HCEC 1CT (cell line): Measurements from ENCODE around the gene MBP.
"Not testable (repeated sequence)": the region's sequence is repeated elsewhere in the genome, so short reads cannot be mapped to it uniquely, and the experiment has no call there.

Source experiments
- DNase-seq: peaks from one replicate; pipeline ENCODE4 v3.0.0-alpha.2; 2017

MBP gene

GRCh38 chr18:76959605-76960004 lies 173.0 kb downstream of the MBP start:
- no peak for DNase-seq

DNA sequence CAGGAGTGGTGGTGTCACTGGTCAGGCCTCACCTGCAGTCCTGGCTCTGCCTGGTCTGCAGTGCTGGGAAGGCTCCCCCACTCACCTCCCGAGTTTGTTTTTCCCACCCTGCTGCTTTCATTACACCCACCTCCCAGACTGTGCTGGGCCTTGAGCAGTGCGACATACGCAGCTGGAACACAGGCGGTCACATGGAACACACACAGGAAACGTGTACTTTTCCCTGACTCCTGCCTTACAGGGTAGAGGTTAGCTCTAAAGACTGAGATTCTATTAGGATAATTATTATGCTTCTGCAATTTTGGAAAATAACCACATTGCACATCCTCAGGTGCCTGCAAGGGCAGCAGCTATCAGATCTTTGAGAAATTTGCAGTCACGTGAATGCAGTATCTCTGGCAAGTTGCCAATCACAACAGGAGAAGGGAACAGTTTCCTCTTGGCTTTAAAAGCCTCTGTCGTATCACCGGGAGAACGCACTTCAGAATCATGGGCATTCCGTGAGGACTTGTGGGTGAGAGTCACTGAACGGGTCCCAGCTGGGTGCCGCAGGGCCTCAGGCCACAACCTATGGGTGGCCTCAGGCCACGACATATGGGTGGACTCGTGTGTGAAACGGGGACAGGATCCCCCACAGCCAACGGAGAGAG lies 173.8 kb downstream of the MBP start:
- no peak for DNase-seq

- no peak for DNase-seq
These were observed 174.9 kb downstream of the MBP start for GRCh38 chr18:76957384-76958355.

DNA sequence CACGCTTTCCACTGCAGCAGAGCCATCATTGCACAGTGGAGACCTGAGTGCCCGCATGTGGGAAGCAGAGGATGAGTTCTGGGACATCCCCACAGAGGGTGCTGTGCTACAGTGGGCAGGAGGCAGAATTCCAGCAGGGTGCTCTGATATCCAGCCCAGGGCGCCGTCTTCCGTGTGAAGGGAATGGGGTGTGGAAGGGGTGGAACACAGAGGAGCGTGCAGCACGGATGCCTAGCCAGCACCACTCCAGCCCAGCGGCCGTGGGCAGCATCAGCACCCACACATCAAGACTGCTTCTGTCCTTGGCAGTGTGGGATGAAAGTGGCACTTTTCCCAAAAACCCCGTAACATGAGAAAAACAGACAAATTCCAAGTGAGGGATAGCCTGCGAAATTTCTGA lies 175.9 kb downstream of the MBP start:
- no peak for DNase-seq

GRCh38 chr18:76955524-76956170 lies 176.9 kb downstream of the MBP start:
- DNase-seq: no peak

GRCh38 chr18:76953583-76954233 lies 178.9 kb downstream of the MBP start:
- no peak for DNase-seq

GRCh38 chr18:76953156-76953555 lies 179.4 kb downstream of the MBP start:
- DNase-seq: no peak

GRCh38 chr18:76952747-76953146 lies 179.8 kb downstream of the MBP start:
- no peak for DNase-seq

GRCh38 chr18:76951456-76952247 lies 180.9 kb downstream of the MBP start:
- DNase-seq: no peak

GRCh38 chr18:76948345-76948744 lies 184.2 kb downstream of the MBP start:
- no peak for DNase-seq

- not testable (repeated sequence) for DNase-seq
These were observed 188.2 kb downstream of the MBP start for GRCh38 chr18:76944346-76944745.

GRCh38 chr18:76943542-76944339 lies 188.8 kb downstream of the MBP start:
- peak; percentile 36 for DNase-seq

DNA sequence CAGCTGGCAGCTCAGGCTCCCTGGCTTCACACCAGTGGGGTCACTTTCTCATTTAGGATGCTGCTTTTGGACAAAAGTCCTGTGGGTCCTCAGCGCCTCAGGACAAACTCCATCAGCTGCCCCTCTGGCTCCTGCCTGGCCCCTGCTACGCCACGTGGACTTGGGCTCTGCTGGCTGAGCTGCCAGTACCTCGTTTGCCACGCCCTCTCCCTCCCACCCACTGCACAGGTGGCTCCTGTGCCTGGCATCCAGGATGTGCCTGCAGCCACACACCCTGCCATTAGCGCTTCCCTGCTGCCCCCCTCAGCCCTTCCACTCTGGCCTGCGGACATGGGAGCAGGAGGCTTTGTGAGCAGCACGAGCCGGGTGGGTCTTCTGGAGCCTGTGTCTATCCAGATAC lies 191.3 kb downstream of the MBP start:
- DNase-seq: no peak

- DNase-seq: no peak
These were observed 194.0 kb downstream of the MBP start for GRCh38 chr18:76938619-76939018.

GRCh38 chr18:76937597-76937996 lies 195.0 kb downstream of the MBP start:
- no peak for DNase-seq

DNA sequence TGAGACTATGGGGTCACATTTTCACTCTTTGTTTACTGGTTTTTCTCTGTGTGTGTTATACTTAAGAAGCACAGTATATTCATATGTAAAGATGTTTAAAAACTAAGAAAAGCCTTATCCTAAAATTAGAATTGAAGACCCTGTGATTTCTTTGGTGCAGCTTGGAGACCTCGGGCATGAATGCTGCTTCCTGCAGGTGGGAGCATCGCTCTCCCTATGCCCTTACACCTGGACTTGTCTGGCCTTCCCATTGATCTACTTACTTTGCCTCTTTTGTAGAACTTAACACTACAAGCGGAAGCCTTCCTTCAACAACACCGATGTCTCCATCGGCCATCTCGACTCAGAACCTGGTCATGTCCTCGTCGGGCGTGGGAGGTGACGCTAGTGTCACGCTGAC lies 195.7 kb downstream of the MBP start:
- DNase-seq: no peak

DNA sequence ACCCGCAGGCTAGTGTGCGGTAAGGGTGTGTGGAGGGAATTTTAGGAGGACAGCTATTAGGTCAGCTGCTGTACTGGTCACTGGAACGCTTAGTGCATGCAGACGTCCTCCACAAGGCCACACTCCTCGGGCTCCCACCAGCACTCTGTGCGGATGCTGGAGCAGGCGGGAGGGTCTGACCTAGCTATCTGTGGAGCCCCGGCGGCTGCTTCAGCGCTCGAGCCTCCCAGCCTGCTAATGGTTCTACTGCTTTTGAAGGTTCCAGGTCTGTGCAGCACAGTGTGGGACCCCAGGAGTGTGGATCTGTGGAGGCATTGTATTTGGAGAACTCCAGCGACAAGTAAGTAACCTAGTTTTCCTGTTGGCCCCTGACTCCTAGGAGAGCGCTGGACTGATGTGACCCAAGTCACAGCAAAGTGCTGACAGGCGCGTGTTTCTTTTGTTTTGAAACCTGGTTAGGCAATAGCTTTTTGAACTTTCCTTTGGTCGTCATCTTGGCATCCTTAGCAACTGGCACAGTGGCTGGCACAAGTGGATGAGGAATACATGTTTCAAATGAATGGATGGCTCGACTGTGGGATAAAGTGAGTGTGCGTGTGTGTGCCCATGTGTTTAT lies 196.8 kb downstream of the MBP start:
- DNase-seq: no peak

DNA sequence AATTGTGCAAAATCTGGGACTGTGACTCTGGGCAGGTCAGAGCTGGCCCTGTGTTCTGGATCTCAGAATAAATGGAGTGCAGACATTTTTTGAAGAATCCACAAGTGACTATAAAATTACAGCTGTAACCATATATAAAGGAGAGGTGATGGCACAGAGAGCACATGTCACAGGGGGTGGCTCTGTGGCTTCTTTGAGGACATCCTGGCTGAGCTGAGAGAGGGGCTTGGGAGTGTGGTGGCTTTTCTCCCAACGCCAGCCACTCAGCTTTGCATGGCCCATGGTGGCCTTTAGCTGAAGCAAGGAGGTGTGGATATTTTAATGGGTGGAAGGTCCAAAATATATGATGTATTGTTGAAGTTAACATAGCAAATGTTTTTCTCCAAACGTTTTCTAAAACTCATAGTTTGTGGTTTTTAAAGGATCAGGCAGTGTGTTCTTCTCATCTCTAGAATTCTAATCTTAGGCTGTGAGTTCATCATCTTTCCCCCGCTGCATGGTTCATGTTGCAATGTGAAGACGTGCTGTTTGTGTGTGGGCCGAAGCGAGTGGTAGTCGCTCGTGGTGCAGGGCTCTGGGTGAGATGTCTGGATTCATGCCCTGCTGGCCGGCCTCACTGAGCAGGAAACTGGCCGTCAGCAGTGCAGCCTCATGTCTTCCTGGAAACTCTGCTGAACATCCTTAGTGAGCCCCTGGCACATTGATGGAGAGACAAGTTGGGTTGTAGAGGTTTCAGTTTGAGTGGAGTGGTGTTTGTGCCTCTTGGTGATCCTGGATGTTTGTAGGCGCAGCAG lies 200.4 kb downstream of the MBP start:
- no peak for DNase-seq

GRCh38 chr18:76931171-76931570 lies 201.4 kb downstream of the MBP start:
- DNase-seq: no peak
